HG02938 (cell line): ENCODE measurements around the gene SLC35E2B.
A peak's percentile ranks its signal among the peaks of the same experiment; 100 is the strongest.

ENCODE experiments used
- ATAC-seq: cut with Tn5 transposase; IDR thresholded peaks from one replicate; pipeline ENCODE4 v1.9.1; 2021; ENCODE audit warnings: mild to moderate bottlenecking, moderate library complexity; ENCODE audit not compliant: unreplicated experiment

The SLC35E2B gene

GRCh38 chr1:1615256-1616044 lies 77.1 kb downstream of the SLC35E2B start, which contains the start of gene MIB2:
TSS of gene MIB2 (plus strand) at chr1:1615500. CDS start at chr1:1623453, 7,953 bp downstream.
- peak; percentile 84 for ATAC-seq

- no peak for ATAC-seq
Observed at GRCh38 chr1:1614954-1615255, 77.7 kb downstream of the SLC35E2B start.

GRCh38 chr1:1614204-1614953 lies 78.2 kb downstream of the SLC35E2B start:
- ATAC-seq, result no peak

GRCh38 chr1:1613509-1614082 lies 79.0 kb downstream of the SLC35E2B start:
- ATAC-seq, result no peak

GRCh38 chr1:1612104-1612400 lies 80.5 kb downstream of the SLC35E2B start:
- no peak for ATAC-seq

GRCh38 chr1:1610796-1611195 lies 81.8 kb downstream of the SLC35E2B start:
- no peak for ATAC-seq

- no peak for ATAC-seq
Observed at GRCh38 chr1:1609822-1610485, 82.6 kb downstream of the SLC35E2B start.
